D721Med (cell line): ENCODE measurements around the gene HBG1.
"Not testable (repeated sequence)": the region's sequence is repeated elsewhere in the genome, so short reads cannot be mapped to it uniquely, and the experiment has no call there.

Experiments used
- DNase-seq: peaks from one replicate; pipeline ENCODE4 v3.0.0; 2011; ENCODE audit warnings: low spot score; ENCODE audit not compliant: insufficient read length
- FAIRE-seq: peaks from 2 replicates; lab custom pipeline; 2011; peaks lifted over from hg19 to GRCh38; lab: Jason Lieb, UNC
- TF ChIP-seq, protein P1 (sequence below): IDR thresholded peaks from 2 replicates; pipeline ENCODE4 v1.5.1; 2012; ENCODE audit warnings: mild to moderate bottlenecking, control low read depth; ENCODE audit not compliant: insufficient read depth; ENCODE audit errors: missing control alignments

HBG1 gene

DNA sequence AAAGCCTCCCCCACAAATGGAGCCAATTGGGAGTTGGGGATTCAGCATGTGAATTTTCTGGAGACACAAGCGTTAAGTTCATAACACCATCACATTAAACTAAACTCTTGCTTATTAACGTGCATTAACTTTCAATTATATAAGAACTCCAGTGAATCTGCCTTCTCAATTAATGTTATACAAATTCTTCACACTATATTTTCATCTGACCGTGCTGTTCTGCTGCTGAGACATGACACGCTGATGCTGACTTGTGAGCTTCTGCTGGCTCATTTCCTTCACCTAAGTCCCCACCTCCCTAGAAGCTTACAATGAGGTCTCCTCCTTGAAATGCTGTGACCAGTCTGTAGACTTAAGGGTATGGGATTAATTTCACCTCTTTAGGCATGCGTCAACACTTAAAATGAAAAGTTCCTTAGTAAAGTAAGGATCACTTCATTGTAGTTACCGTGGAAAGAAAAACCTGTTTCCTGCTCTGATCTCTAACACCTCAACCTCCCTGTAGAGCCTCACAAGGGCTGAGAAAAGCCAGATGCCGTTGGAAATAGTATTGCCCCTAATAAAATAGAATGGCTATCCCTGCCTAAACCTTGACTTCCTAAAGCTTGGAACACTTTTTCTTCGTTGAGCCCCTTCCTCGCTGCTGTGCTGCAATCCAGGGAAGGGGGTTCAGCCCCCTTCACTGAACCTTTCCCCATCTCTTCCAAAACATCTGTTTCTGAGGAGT, 2.7 kb upstream of the HBG1 start:
- FAIRE-seq: no peak
- no peak for DNase-seq
- TF ChIP-seq, protein P1, sequence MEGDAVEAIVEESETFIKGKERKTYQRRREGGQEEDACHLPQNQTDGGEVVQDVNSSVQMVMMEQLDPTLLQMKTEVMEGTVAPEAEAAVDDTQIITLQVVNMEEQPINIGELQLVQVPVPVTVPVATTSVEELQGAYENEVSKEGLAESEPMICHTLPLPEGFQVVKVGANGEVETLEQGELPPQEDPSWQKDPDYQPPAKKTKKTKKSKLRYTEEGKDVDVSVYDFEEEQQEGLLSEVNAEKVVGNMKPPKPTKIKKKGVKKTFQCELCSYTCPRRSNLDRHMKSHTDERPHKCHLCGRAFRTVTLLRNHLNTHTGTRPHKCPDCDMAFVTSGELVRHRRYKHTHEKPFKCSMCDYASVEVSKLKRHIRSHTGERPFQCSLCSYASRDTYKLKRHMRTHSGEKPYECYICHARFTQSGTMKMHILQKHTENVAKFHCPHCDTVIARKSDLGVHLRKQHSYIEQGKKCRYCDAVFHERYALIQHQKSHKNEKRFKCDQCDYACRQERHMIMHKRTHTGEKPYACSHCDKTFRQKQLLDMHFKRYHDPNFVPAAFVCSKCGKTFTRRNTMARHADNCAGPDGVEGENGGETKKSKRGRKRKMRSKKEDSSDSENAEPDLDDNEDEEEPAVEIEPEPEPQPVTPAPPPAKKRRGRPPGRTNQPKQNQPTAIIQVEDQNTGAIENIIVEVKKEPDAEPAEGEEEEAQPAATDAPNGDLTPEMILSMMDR: no peak

DNA sequence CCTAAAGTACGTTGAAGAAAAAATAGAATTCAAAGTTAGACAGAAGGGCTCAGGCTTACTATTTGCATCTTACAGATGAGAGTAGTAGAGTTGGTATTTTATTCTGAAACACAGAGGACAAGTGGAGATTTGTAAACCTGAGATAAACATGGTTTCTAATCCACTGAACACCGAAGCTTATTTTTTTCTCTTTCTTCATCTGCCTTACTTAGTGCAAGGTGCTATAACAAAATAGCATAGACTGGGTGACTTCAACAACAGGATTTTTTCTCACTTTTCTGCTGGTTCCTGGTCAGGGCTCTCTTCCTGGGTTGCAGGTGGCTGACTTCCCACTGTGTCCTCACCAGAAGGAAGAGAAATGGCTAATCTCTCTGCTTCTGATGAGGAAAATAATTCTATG, 2.1 kb upstream of the HBG1 start:
- DNase-seq (no peak), FAIRE-seq (no peak)
- TF ChIP-seq, protein P1: no peak

DNA sequence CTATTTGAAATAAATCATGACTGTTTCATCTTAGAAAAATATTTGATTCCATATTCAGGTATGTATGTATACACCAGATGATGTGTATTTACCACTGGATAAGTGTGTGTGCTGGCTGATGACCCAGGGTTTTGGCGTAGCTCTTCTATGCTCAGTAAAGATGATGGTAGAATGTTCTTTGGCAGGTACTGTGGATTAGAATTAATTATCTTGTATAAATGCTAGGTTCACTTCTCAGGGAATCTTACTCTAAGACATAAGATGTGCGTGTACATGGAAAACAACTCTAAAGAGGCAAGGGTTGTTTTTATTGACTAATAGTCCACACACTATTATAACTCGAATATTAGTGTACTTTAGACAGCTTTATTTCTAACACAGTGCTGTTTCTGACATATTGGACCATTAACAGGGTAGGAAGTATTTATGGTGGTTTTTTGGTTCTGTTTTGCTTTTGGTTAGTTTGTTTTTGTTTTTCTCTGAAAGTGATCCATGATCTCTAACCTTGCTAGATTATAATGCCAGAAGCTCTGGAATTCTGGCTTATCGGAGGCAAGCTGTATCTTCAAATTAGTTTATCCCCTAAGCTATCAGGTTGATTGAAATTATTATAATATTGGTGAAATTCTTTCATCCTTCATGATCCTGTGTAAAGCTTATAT, 1.0 kb upstream of the HBG1 start:
- DNase-seq: no peak
- TF ChIP-seq, protein P1: no peak
- FAIRE-seq: no peak

DNA sequence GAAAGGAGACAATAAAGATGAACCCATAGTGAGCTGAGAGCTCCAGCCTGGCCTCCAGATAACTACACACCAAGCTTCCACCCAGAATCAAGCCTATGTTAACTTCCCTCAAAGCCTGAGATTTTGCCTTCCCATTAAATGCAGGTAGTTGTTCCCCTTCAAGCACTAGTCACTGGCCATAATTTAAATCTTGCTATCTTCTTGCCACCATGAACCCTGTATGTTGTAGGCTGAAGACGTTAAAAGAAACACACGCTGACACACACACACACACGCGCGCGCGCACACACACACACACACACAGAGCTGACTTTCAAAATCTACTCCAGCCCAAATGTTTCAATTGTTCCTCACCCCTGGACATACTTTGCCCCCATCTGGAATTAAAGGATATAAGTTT, 1.2 kb downstream of the HBG1 start:
- not testable (repeated sequence) for FAIRE-seq

DNA sequence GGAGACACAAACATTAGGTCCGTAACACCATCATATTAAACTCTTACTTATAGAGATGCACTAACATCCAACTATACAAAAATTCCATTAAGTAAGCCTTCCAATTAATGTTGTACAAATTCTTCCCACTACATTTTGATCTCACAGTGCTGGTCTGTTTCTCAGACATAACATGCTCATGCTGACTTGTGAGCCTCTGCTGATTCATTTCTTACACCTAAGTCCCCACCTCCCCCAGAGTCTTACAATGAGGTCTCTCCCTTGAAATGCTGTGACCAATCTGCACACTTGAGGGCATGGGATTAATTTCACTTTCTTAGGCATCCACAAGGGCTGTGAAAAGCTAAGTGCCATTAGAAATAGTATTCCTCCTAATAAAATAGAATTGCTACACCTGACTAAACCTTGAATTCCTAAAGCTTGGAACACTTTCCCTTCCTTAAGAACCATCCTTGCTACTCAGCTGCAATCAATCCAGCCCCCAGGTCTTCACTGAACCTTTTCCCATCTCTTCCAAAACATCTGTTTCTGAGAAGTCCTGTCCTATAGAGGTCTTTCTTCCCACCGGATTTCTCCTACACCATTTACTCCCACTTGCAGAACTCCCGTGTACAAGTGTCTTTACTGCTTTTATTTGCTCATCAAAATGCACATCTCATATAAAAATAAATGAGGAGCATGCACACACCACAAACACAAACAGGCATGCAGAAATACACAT, 2.0 kb downstream of the HBG1 start:
- TF ChIP-seq, protein P1: no peak
- DNase-seq: no peak
- no peak for FAIRE-seq

More for the DNA sequence above, 1.2 kb downstream of the HBG1 start:
- DNase-seq: not testable (repeated sequence)

DNA sequence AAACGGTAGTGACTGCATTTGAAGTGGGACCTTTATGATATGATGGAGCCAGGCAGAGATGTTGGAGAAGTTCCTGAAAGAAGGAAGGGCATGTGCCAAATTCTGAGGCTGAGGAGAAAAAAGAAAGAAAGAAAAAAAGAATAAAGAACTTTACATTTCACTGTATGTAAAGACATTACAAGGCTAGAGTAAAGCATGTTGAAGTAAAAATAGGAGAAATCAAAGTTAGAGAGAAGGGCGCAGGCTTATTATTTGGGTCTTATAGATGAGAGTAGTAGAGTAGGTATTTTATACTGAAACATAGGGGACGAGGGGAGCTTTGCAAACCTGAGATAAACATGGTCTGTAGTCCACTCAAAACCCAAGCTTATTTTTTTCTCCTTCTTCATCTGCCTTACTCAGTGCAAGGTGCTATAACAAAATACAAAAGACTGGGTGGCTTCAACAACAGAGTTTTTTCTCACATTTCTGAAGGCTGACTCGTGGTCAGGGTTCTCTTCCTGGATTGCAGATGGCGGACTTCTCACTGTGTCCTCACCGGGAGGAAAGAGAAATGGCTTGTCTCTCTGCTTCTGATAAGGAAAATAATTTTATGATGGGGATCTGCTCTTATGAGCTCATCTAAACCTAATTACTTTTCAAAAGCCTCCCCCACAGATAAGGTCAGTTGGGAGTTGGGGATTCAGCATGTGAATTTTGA, 2.7 kb downstream of the HBG1 start:
- TF ChIP-seq, protein P1: no peak
- FAIRE-seq: no peak
- DNase-seq: no peak

DNA sequence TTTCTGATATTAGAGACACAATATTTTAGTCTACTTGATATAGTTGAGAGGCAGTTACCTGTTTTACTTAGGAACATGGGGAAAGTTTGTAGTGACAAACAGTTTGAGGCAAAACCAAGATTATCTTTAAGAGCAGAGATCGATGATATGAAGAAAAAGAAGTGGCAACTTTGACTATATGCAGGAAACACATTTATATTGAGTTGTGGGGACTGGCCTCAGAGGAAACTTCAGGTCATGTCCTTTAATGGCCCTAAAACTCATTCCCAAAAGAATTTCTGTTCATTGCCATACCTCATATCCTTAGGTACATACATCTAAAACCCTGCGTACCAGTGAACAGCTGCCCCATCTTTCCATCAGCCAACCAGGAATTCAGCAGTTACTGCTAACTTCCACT, 4.5 kb downstream of the HBG1 start:
- DNase-seq (no peak), FAIRE-seq (no peak)
- TF ChIP-seq, protein P1: no peak
